Esophagus muscularis mucosa (tissue), 4 donors: Measurements from ENCODE around the gene TMEM51.

Experiments
- EP300 ChIP-seq: sonication (generic); formaldehyde crosslinking; IDR thresholded peaks from one replicate; pipeline ENCODE4 v1.6.1; 2017; ENCODE audit warnings: antibody characterized with exemption
- POLR2A ChIP-seq: fragments of 450-650 bp; IDR thresholded peaks from one replicate; pipeline ENCODE4 v1.6.1; 2017; ENCODE audit warnings: antibody characterized with exemption, moderate library complexity, mild to moderate bottlenecking, low read depth
- POLR2AphosphoS5 ChIP-seq, 2 donors: sonication (generic); formaldehyde crosslinking; IDR thresholded peaks; one replicate each; pipeline ENCODE4 v1.6.1; 2017; ENCODE audit warnings: antibody characterized with exemption in 2 of 2
- TF ChIP-seq, protein P1 (sequence below), 3 experiments: fragments of 200-600 bp in 2 of 3; fragments of 450-650 bp in 1 of 3; sonication (generic) in 2 of 3; IDR thresholded peaks; one replicate each; pipeline ENCODE4 v1.5.1; 2017 to 2019; ENCODE audit warnings: antibody characterized with exemption in 3 of 3, mild to moderate bottlenecking in 2 of 3, moderate library complexity in 1 of 3

DNA sequence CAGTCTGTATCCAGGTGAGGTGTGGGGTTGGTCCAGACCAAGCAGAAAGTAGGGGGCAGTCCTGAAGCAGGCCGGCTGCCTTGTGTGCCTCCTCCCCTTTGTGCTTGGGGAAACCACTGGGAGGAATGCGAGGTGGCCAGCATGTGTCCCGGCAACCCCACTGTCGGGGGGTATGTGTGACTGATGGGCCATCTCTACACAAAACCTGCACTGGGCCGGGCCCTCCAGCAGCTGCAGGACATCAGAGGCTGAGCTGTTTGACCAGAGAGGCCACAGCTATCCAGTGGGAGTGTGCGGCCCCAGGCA is 33.3 kb downstream of the TMEM51 start:
- TF ChIP-seq, protein P1, sequence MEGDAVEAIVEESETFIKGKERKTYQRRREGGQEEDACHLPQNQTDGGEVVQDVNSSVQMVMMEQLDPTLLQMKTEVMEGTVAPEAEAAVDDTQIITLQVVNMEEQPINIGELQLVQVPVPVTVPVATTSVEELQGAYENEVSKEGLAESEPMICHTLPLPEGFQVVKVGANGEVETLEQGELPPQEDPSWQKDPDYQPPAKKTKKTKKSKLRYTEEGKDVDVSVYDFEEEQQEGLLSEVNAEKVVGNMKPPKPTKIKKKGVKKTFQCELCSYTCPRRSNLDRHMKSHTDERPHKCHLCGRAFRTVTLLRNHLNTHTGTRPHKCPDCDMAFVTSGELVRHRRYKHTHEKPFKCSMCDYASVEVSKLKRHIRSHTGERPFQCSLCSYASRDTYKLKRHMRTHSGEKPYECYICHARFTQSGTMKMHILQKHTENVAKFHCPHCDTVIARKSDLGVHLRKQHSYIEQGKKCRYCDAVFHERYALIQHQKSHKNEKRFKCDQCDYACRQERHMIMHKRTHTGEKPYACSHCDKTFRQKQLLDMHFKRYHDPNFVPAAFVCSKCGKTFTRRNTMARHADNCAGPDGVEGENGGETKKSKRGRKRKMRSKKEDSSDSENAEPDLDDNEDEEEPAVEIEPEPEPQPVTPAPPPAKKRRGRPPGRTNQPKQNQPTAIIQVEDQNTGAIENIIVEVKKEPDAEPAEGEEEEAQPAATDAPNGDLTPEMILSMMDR (IDR thresholded peaks at IDR 0.05), result no peak
- TF ChIP-seq POLR2A, result no peak
- TF ChIP-seq POLR2AphosphoS5 (IDR thresholded peaks at IDR 0.05), result no peak
- no peak for TF ChIP-seq EP300
